Pancreas (tissue), 10 donors: ENCODE results near the gene OR10G3. TPM values are rescaled to one million over a fixed set of nuclear protein-coding genes. Genes with fewer than 3 reads are reported as not detected.

ENCODE experiments used
- ATAC-seq, 4 donors: fragments of 200-7000 bp; cut with Tn5 transposase; one replicate each; pipeline versions ENCODE4 v1.8.0 to v1.9.1; 2020; ENCODE audit warnings: mild to moderate bottlenecking in 4 of 4, moderate library complexity in 4 of 4
- DNase-seq, 6 donors: peaks; one replicate each; pipeline ENCODE4 v3.0.0-alpha.2; 2020
- FAIRE-seq: peaks from 2 replicates; lab custom pipeline; 2012; peaks lifted over from hg19 to GRCh38; lab: Jason Lieb, UNC
- H3K27ac ChIP-seq, 4 donors: fragments of 200-600 bp; sonication (generic); 1 replicate in 3 of 4; 2 replicates in 1 of 4; pipeline versions ENCODE4 v1.5.0 to v1.8.0; 2020
- H3K27me3 ChIP-seq, 4 donors: fragments of 200-600 bp; one replicate each; pipeline ENCODE4 v1.8.0; 2021
- H3K36me3 ChIP-seq, 3 donors: fragments of 200-600 bp; sonication (generic) in 1 of 3; one replicate each; pipeline versions ENCODE4 v1.5.0 to v1.8.0; 2020 to 2021
- H3K4me1 ChIP-seq, 3 donors: fragments of 200-600 bp; one replicate each; pipeline ENCODE4 v1.8.0; 2021
- H3K4me3 ChIP-seq, 4 donors: fragments of 200-600 bp; sonication (generic) in 2 of 4; one replicate each; pipeline versions ENCODE4 v1.5.0 to v1.8.0; 2020 to 2021
- H3K9me3 ChIP-seq, 4 donors: fragments of 200-600 bp; one replicate each; pipeline ENCODE4 v1.8.0; 2021
- CTCF ChIP-seq, 4 donors: fragments of 200-600 bp; sonication (generic) in 3 of 4; IDR thresholded peaks; one replicate each; pipeline versions ENCODE4 v1.5.0 to v1.8.0; 2021; ENCODE audit warnings: antibody characterized with exemption in 4 of 4
- WGBS, 2 donors: extraction: QIAGEN DNeasy Blood & Tissue Kit; methylation state at CpG; one replicate each; pipeline ENCODE4 v1.1.7; 2013; 5-methylcytosine and 5-hydroxymethylcytosine counted together
- intact Hi-C, 3 donors: fragments of 100-400 bp; cut with DNase I; formaldehyde crosslinking; loops; one replicate each; pipeline versions ENCODE4 v1.11.1 to v1.14.2; 2022
- polyA plus RNA-seq, 2 donors: library from polyadenylated mRNA; stranded (reverse); fragments of 200-250 nt; gene quantifications; one replicate each; pipeline ENCODE4 v1.2.3, GENCODE V29; 2013
- total RNA-seq, 6 donors: library from RNA; stranded (reverse); fragmentation: NEBNext Ultra II Directional in 4 of 6; extraction: Animal tissue kit (Norgen Biotek cat#: 25700) in 4 of 6; gene quantifications; one replicate each; pipeline versions ENCODE4 v1.2.1 to v1.2.4, GENCODE V29; 2021 to 2023
- donor health status: healthy with polysubstance abuse.
- donor health status: DM: no; HTN: no; CAD: no; lungs with moderate emphysema.
- donor health status: DM: no; HTN: no; CAD: no.
- donor health status: control.
- donor health status: control.
- donor health status: Bipolar disorder and iron deficiency.
- donor health status: DM: yes; HTN: yes; CAD: no.
- donor health status: DM: no; HTN: no; CAD: no.
- donor health status: DM: no; HTN: no; CAD: no.
- donor health status: DM: yes; HTN: yes; CAD: no.

Gene OR10G3
- total and polyA plus RNA-seq, 8 donors: not detected

GRCh38 chr14:21541413-21542074 lies 38.3 kb downstream of the OR10G3 start:
- Histone ChIP-seq H3K27ac (no peak overlapping the region), H3K36me3 (no peaks in the 10 kb centered on the region), H3K4me1 (no peaks in the 10 kb centered on the region), H3K27me3 (peaks cover 0 to 3% (median 0%) of the 10 kb centered on the region in 4 donors), H3K4me3 (no peak overlapping the region), H3K9me3 (no peaks in the 10 kb centered on the region)
- WGBS, 2 donors: 83 to 93% methylated on average over 9 of the region's 9 CpGs
- TF ChIP-seq CTCF (IDR thresholded peaks at IDR 0.05): no peak
- FAIRE-seq (no peak), ATAC-seq (no peak), DNase-seq (no peak)
- intact Hi-C loops: no loop called here

GRCh38 chr14:21539189-21539940 lies 40.5 kb downstream of the OR10G3 start:
- no peaks in the 10 kb centered on the region for H3K36me3 ChIP-seq
- WGBS, 2 donors: 34 to 57% methylated on average over 3 of the region's 3 CpGs
- H3K4me3 ChIP-seq: no peak overlapping the region
- H3K27ac ChIP-seq: no peak overlapping the region
- no peak for DNase-seq
- TF ChIP-seq CTCF (IDR thresholded peaks at IDR 0.05): no peak
- no peaks in the 10 kb centered on the region for H3K9me3 ChIP-seq
- FAIRE-seq: no peak
- no peaks in the 10 kb centered on the region for H3K4me1 ChIP-seq
- no peak for ATAC-seq
- peaks cover 0 to 3% (median 0%) of the 10 kb centered on the region in 4 donors for H3K27me3 ChIP-seq
- intact Hi-C loops: no loop called here

- Histone ChIP-seq H3K4me1 (no peaks in the 10 kb centered on the region), H3K27ac (no peak overlapping the region), H3K36me3 (no peaks in the 10 kb centered on the region), H3K4me3 (peak overlapping the region in 1 of 4 donors; percentile 36), H3K9me3 (no peaks in the 10 kb centered on the region), H3K27me3 (peaks cover 0 to 3% (median 0%) of the 10 kb centered on the region in 4 donors)
- FAIRE-seq (no peak), ATAC-seq (no peak), DNase-seq (no peak)
- WGBS, 2 donors: 29 to 47% methylated on average over 3 of the region's 3 CpGs
- intact Hi-C loops: no loop called here
- TF ChIP-seq CTCF (IDR thresholded peaks at IDR 0.05): no peak
Measured at GRCh38 chr14:21537090-21537424, 42.8 kb downstream of the OR10G3 start.

- ATAC-seq: peak in 3 of 4 donors; percentile 16 to 39 (median 34)
Measured at GRCh38 chr14:21536418-21537089, 43.3 kb downstream of the OR10G3 start.

More at GRCh38 chr14:21536418-21537089, 43.3 kb downstream of the OR10G3 start:
- FAIRE-seq (no peak), DNase-seq (no peak)
- no peak for TF ChIP-seq CTCF (IDR thresholded peaks at IDR 0.05)
- no peak overlapping the region for H3K27ac ChIP-seq
- intact Hi-C loops: no loop called here
- H3K9me3 ChIP-seq: no peaks in the 10 kb centered on the region
- no peaks in the 10 kb centered on the region for H3K4me1 ChIP-seq
- H3K36me3 ChIP-seq: no peaks in the 10 kb centered on the region
- H3K27me3 ChIP-seq: peaks cover 0 to 3% (median 0%) of the 10 kb centered on the region in 4 donors
- 7% methylated on average over 25 of the region's 25 CpGs for WGBS, 2 donors
- H3K4me3 ChIP-seq: peak overlapping the region in 1 of 4 donors; percentile 36
